ENCODE measurements around the gene CCDC87. TPM values are rescaled to one million over a fixed set of nuclear protein-coding genes. Genes with fewer than 3 reads are reported as not detected.
"Not testable (repeated sequence)": the region's sequence is repeated elsewhere in the genome, so short reads cannot be mapped to it uniquely, and the experiment has no call there.

CCDC87 gene
- 0.14 TPM for total RNA-seq
- polyA plus RNA-seq = 0.23 TPM
- long read RNA-seq, donor 1 = 0 reads
- long read RNA-seq, donor 2 = 0 reads
- long read RNA-seq, donor 3 = 0 reads
- long read RNA-seq, donor 4 = 0 reads
- long read RNA-seq, donor 5 = 0 reads
- long read RNA-seq, donor 6 = 0 reads
- long read RNA-seq, donor 7 = 0 reads
- long read RNA-seq, donor 8 = 0 reads
- long read RNA-seq, donor 9 = 0 reads
- long read RNA-seq, donor 10, partial matches to known transcripts = 0 of 1 reads
- long read RNA-seq, donor 10, other reads (novel, unspliced or antisense) = 0 of 1 reads

- 19% methylated on average over 68 of the region's 68 CpGs for WGBS
- peak within 1 kb of the TSS; percentile 70 to 76 for H3K4me3 ChIP-seq (ENCODE audit: low read length in 2 of 2)
- H3K27me3 ChIP-seq (ENCODE audit: control insufficient read depth in 2 of 2, insufficient read depth in 1 of 2, low read length in 1 of 2) = peaks cover 0 to 3% of the 10 kb centered on the region in 2 donors
- H3K9me3 ChIP-seq (ENCODE audit: control insufficient read depth in 2 of 2, insufficient read depth in 1 of 2, low read length in 1 of 2) = peaks cover 0 to 2% of the 10 kb centered on the region in 2 donors
- peaks cover 17 to 38% of the 10 kb centered on the region in 2 donors for H3K4me1 ChIP-seq (ENCODE audit: control insufficient read depth in 2 of 2, insufficient read depth in 2 of 2, low read length in 2 of 2)
- peak; percentile 88 to 98 (median 96) for DNase-seq (ENCODE audit: low read depth in 6 of 9, low spot score in 9 of 9)
- H3K36me3 ChIP-seq (ENCODE audit: control insufficient read depth in 2 of 2, insufficient read depth in 2 of 2, low read length in 1 of 2) = peaks cover 0 to 2% of the 10 kb centered on the region in 2 donors
- H3K27ac ChIP-seq (ENCODE audit: low read depth in 1 of 2, low read length in 1 of 2) = peak within 1 kb of the TSS; percentile 59 to 79
Measured at GRCh38 chr11:66592457-66593302, at the start of gene CCDC87, which contains the start of gene CCS. Gene CCDC87 (minus strand): TSS chr11:66593063. CDS start chr11:66593015, 48 bp downstream. Gene CCS (plus strand): TSS chr11:66593185. CDS start chr11:66593262, 77 bp downstream.

- peaks cover 65 to 74% of the 10 kb centered on the region in 2 donors for H3K36me3 ChIP-seq (ENCODE audit: control insufficient read depth in 2 of 2, insufficient read depth in 2 of 2, low read length in 1 of 2)
- 70% methylated on average over 3 of the region's 3 CpGs for WGBS
- H3K27ac ChIP-seq (ENCODE audit: low read depth in 1 of 2, low read length in 1 of 2) = no peak overlapping the region
- no peaks in the 10 kb centered on the region for H3K27me3 ChIP-seq (ENCODE audit: control insufficient read depth in 2 of 2, insufficient read depth in 1 of 2, low read length in 1 of 2)
- H3K9me3 ChIP-seq (ENCODE audit: control insufficient read depth in 2 of 2, insufficient read depth in 1 of 2, low read length in 1 of 2) = no peaks in the 10 kb centered on the region
- H3K4me1 ChIP-seq (ENCODE audit: control insufficient read depth in 2 of 2, insufficient read depth in 2 of 2, low read length in 2 of 2) = peaks cover 40 to 54% of the 10 kb centered on the region in 2 donors
- DNase-seq (ENCODE audit: low read depth in 6 of 9, low spot score in 9 of 9) = no peak
- H3K4me3 ChIP-seq (ENCODE audit: low read length in 2 of 2) = peak overlapping the region; percentile 13 to 19
Measured at GRCh38 chr11:66641834-66642233, 49.0 kb upstream of the CCDC87 start.

- peak overlapping the region; percentile 83 to 88 for H3K4me3 ChIP-seq (ENCODE audit: low read length in 2 of 2)
- 86% methylated on average over 9 of the region's 10 CpGs for WGBS
- not testable (repeated sequence) for DNase-seq (ENCODE audit: low read depth in 6 of 9, low spot score in 9 of 9); H3K27me3 ChIP-seq (ENCODE audit: control insufficient read depth in 2 of 2, insufficient read depth in 1 of 2, low read length in 1 of 2); H3K9me3 ChIP-seq (ENCODE audit: control insufficient read depth in 2 of 2, insufficient read depth in 1 of 2, low read length in 1 of 2); H3K27ac ChIP-seq (ENCODE audit: low read depth in 1 of 2, low read length in 1 of 2)
- H3K4me1 ChIP-seq (ENCODE audit: control insufficient read depth in 2 of 2, insufficient read depth in 2 of 2, low read length in 2 of 2) = peaks cover 40 to 56% of the 10 kb centered on the region in 2 donors
- H3K36me3 ChIP-seq (ENCODE audit: control insufficient read depth in 2 of 2, insufficient read depth in 2 of 2, low read length in 1 of 2) = peaks cover 45 to 72% of the 10 kb centered on the region in 2 donors
Measured at GRCh38 chr11:66639814-66640340, 47.0 kb upstream of the CCDC87 start.

GRCh38 chr11:66639066-66639813 is 46.4 kb upstream of the CCDC87 start:
- H3K27me3 ChIP-seq (ENCODE audit: control insufficient read depth in 2 of 2, insufficient read depth in 1 of 2, low read length in 1 of 2) = no peaks in the 10 kb centered on the region
- WGBS = 14% methylated on average over 27 of the region's 27 CpGs
- H3K9me3 ChIP-seq (ENCODE audit: control insufficient read depth in 2 of 2, insufficient read depth in 1 of 2, low read length in 1 of 2) = peaks cover 0 to 3% of the 10 kb centered on the region in 2 donors
- peak overlapping the region; percentile 91 to 97 for H3K27ac ChIP-seq (ENCODE audit: low read depth in 1 of 2, low read length in 1 of 2)
- DNase-seq (ENCODE audit: low read depth in 6 of 9, low spot score in 9 of 9) = peak in 7 of 9 donors; percentile 13 to 70 (median 42)
- H3K36me3 ChIP-seq (ENCODE audit: control insufficient read depth in 2 of 2, insufficient read depth in 2 of 2, low read length in 1 of 2) = peaks cover 40 to 72% of the 10 kb centered on the region in 2 donors
- peak overlapping the region; percentile 83 to 88 for H3K4me3 ChIP-seq (ENCODE audit: low read length in 2 of 2)
- H3K4me1 ChIP-seq (ENCODE audit: control insufficient read depth in 2 of 2, insufficient read depth in 2 of 2, low read length in 2 of 2) = peaks cover 38 to 55% of the 10 kb centered on the region in 2 donors

DNA sequence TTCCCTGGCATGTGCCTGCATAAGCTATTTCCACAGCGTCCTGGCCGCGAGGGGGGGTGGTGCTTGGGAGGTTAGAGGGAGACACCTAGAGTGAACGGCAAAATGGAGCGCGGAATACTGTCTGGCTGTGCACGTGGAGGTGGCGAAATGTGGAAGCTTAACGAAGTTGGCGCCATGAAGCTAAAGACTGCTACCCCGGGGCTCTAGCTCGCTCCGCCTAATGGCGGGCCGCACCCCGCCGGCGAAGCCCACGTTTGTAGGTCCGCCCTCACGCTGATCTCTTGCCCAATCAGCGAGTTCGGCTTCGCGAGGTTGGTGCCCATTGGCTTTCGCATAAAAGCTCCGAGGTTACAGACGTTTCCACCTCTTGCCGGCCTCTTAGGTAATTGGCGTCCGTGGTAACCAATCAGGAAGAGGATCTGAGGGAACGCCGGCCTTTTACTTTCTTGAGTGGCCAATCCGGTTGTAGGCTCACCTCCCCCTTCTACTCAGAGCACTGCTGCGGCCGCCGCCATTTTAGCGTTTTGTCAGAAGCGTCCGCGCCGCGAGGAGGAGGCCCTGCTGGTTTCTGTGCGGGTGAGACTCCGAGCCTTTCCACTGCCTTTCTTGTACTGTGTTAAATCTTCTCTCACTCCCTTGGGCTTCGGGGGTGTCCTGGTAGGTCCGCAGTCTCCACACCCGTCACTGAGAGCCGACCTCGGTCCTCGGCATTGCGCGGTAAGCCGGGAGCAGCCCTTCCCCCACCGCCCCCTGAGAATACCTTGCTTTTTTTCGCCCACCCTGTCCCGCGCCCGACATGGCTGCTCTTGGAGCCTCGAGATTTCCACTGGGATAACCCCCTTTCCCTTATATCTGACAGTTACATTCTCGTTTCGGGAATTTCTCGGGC is 45.6 kb upstream of the CCDC87 start, which contains the start of gene RBM4:
Gene RBM4, plus strand, starts transcription at position 527 of the 889 bp plus-strand sequence. CDS start 1,009 bp downstream, outside the sequence.
- under 1% methylated on average over 63 of the region's 63 CpGs for WGBS
- peaks cover 0 to 3% of the 10 kb centered on the region in 2 donors for H3K9me3 ChIP-seq (ENCODE audit: control insufficient read depth in 2 of 2, insufficient read depth in 1 of 2, low read length in 1 of 2)
- H3K36me3 ChIP-seq (ENCODE audit: control insufficient read depth in 2 of 2, insufficient read depth in 2 of 2, low read length in 1 of 2) = peaks cover 34 to 71% of the 10 kb centered on the region in 2 donors
- H3K4me3 ChIP-seq (ENCODE audit: low read length in 2 of 2) = peak within 1 kb of the TSS; percentile 83 to 88
- H3K27me3 ChIP-seq (ENCODE audit: control insufficient read depth in 2 of 2, insufficient read depth in 1 of 2, low read length in 1 of 2) = no peaks in the 10 kb centered on the region
- H3K27ac ChIP-seq (ENCODE audit: low read depth in 1 of 2, low read length in 1 of 2) = peak within 1 kb of the TSS; percentile 91 to 97
- peaks cover 31 to 47% of the 10 kb centered on the region in 2 donors for H3K4me1 ChIP-seq (ENCODE audit: control insufficient read depth in 2 of 2, insufficient read depth in 2 of 2, low read length in 2 of 2)
- peak; percentile 99 to 100 (median 100) for DNase-seq (ENCODE audit: low read depth in 6 of 9, low spot score in 9 of 9)

DNA sequence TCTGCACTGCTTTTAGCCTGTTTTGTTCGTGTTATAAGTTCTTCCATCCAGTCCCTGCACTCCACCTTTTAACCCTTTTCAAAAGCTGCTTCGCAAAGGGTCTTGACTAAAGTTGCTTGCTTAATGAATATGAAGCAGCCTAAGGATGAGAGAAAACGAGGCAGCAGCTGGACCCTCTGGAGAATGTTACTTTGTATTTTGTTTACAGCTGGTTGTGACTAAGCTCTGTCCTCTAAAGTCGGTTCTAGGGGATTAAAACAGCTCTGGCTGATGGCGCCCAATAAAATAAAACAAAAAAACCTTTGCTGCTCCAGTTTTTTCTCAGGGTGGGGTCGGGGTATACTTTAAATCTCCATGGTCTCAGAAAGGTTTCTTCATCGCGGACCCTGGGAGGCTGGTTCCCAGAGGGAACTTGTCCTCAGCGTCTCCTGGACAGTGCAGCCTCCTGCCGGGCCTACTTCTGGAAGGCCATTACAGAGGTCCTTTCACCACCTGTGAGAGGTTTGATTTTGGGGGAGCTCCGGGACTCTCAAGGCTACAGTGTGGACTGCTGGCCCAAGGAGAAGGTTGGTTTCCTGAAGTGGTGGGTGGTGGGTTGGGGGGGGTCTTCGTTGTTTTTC is 44.8 kb upstream of the CCDC87 start:
- H3K4me1 ChIP-seq (ENCODE audit: control insufficient read depth in 2 of 2, insufficient read depth in 2 of 2, low read length in 2 of 2) = peaks cover 31 to 43% of the 10 kb centered on the region in 2 donors
- H3K27me3 ChIP-seq (ENCODE audit: control insufficient read depth in 2 of 2, insufficient read depth in 1 of 2, low read length in 1 of 2) = no peaks in the 10 kb centered on the region
- peak overlapping the region; percentile 57 to 88 for H3K4me3 ChIP-seq (ENCODE audit: low read length in 2 of 2)
- peak overlapping the region; percentile 75 to 91 for H3K27ac ChIP-seq (ENCODE audit: low read depth in 1 of 2, low read length in 1 of 2)
- no peak for DNase-seq (ENCODE audit: low read depth in 6 of 9, low spot score in 9 of 9)
- 72% methylated on average over 12 of the region's 12 CpGs for WGBS
- peaks cover 0 to 3% of the 10 kb centered on the region in 2 donors for H3K9me3 ChIP-seq (ENCODE audit: control insufficient read depth in 2 of 2, insufficient read depth in 1 of 2, low read length in 1 of 2)
- peaks cover 29 to 71% of the 10 kb centered on the region in 2 donors for H3K36me3 ChIP-seq (ENCODE audit: control insufficient read depth in 2 of 2, insufficient read depth in 2 of 2, low read length in 1 of 2)

DNA sequence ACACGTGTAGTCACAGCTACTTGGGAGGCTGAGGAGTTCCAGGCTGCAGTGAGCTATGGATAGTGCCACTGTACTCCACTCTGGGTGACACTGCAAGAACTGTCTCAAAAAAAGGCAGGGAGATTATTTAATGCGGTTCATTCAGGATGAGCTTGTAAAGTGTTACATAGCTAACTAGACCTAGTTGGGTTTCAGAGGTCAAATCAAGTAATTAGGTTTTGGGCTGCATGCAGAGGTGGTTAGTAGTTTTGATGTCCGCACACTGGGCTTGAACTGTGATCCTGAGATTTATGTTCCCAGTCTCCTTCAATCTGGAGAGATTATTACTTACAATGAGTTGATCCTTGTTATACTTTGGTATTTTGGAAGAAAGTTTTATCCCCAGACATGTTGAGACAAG is 43.5 kb upstream of the CCDC87 start:
- H3K27ac ChIP-seq (ENCODE audit: low read depth in 1 of 2, low read length in 1 of 2) = no peak overlapping the region
- no peak for DNase-seq (ENCODE audit: low read depth in 6 of 9, low spot score in 9 of 9)
- H3K36me3 ChIP-seq (ENCODE audit: control insufficient read depth in 2 of 2, insufficient read depth in 2 of 2, low read length in 1 of 2) = peaks cover 24 to 66% of the 10 kb centered on the region in 2 donors
- WGBS = 96% methylated on average over 3 of the region's 3 CpGs
- peaks cover 24 to 36% of the 10 kb centered on the region in 2 donors for H3K4me1 ChIP-seq (ENCODE audit: control insufficient read depth in 2 of 2, insufficient read depth in 2 of 2, low read length in 2 of 2)
- H3K4me3 ChIP-seq (ENCODE audit: low read length in 2 of 2) = no peak overlapping the region
- no peaks in the 10 kb centered on the region for H3K27me3 ChIP-seq (ENCODE audit: control insufficient read depth in 2 of 2, insufficient read depth in 1 of 2, low read length in 1 of 2)
- H3K9me3 ChIP-seq (ENCODE audit: control insufficient read depth in 2 of 2, insufficient read depth in 1 of 2, low read length in 1 of 2) = peaks cover 0 to 3% of the 10 kb centered on the region in 2 donors
